Panc1 (cell line): ENCODE results near the gene SFI1. TPM values are rescaled to one million over a fixed set of nuclear protein-coding genes. Genes with fewer than 3 reads are reported as not detected.

Experiments used
- ATAC-seq: fragments of 200-7000 bp; cut with Tn5 transposase; 2 replicates; pipeline ENCODE4 v1.9.1; 2020; ENCODE audit warnings: mild to moderate bottlenecking, moderate library complexity
- BruUV-seq: library from RNA; stranded (reverse); fragments of 400-500 nt; replicated peaks from 2 replicates; lab custom pipeline; 2021; lab: Mats Ljungman, UMichigan
- CTCF ChIA-PET: fragments of 300-600 bp; sonication (Branson Sonifier 250); formaldehyde crosslinking; loops from one replicate; lab custom pipeline; 2022; ENCODE audit warnings: antibody characterized with exemption; lab: Charles Lee
- POLR2A ChIA-PET: fragments of 300-600 bp; sonication (Branson Sonifier 250); formaldehyde crosslinking; loops from one replicate; lab custom pipeline; 2022; ENCODE audit warnings: antibody characterized with exemption; lab: Charles Lee
- DNase-seq: peaks from one replicate; pipeline ENCODE4 v3.0.0-alpha.2; 2010; ENCODE audit warnings: low read depth, low spot score
- H3K27ac ChIP-seq: 2 replicates; pipeline ENCODE4 v1.5.1; 2011; ENCODE audit warnings: mild to moderate bottlenecking, low read length, inconsistent platforms
- H3K27me3 ChIP-seq: fragments of 200-500 bp; sonication (Bioruptor generic); 2 replicates; pipeline ENCODE4 v1.6.0; 2014; ENCODE audit warnings: low read length, inconsistent platforms; ENCODE audit not compliant: control insufficient read depth, insufficient read depth
- H3K36me3 ChIP-seq: fragments of 200-500 bp; sonication (Bioruptor generic); 2 replicates; pipeline ENCODE4 v1.5.1; 2014; ENCODE audit warnings: inconsistent platforms, mild to moderate bottlenecking, low read length, moderate library complexity; ENCODE audit not compliant: control insufficient read depth, insufficient read depth
- H3K4me1 ChIP-seq: 2 replicates; pipeline ENCODE4 v1.5.1; 2011; ENCODE audit warnings: inconsistent platforms, mild to moderate bottlenecking, low read length, moderate library complexity; ENCODE audit not compliant: control insufficient read depth, insufficient read depth
- H3K4me3 ChIP-seq, 2 experiments: 2 replicates each; pipeline ENCODE4 v1.5.1; 2011 to 2012; ENCODE audit warnings: low read depth in 2 of 2, low read length in 2 of 2, mild to moderate bottlenecking in 2 of 2, inconsistent platforms in 1 of 2, moderate library complexity in 1 of 2
- H3K9me3 ChIP-seq: fragments of 200-500 bp; sonication (Bioruptor generic); 2 replicates; pipeline ENCODE4 v1.5.1; 2014; ENCODE audit warnings: low read depth, mild to moderate bottlenecking, inconsistent platforms, low read length, moderate library complexity; ENCODE audit not compliant: control insufficient read depth, insufficient read depth
- CTCF ChIP-seq: fragments of 450-650 bp; IDR thresholded peaks from 2 replicates; pipeline ENCODE4 v1.5.1; 2017; ENCODE audit warnings: mild to moderate bottlenecking
- POLR2AphosphoS5 ChIP-seq: IDR thresholded peaks from 2 replicates; pipeline ENCODE4 v1.6.1; 2012; ENCODE audit warnings: mild to moderate bottlenecking, low read depth, low read length, moderate library complexity
- REST ChIP-seq, 2 experiments: IDR thresholded peaks; 2 replicates each; pipeline ENCODE4 v1.6.1; 2011 to 2012; ENCODE audit warnings: low read depth in 2 of 2, control low read depth in 1 of 2, low read length in 1 of 2, mild to moderate bottlenecking in 1 of 2, moderate library complexity in 1 of 2; ENCODE audit not compliant: insufficient read depth in 1 of 2
- SIN3A ChIP-seq: IDR thresholded peaks from 2 replicates; pipeline ENCODE4 v1.6.1; 2012; ENCODE audit warnings: low read depth, mild to moderate bottlenecking, low read length, moderate library complexity, borderline replicate concordance; ENCODE audit not compliant: insufficient read depth
- TCF7L2 ChIP-seq: IDR thresholded peaks from 2 replicates; pipeline ENCODE4 v1.6.1; 2011; ENCODE audit warnings: mild to moderate bottlenecking, low read depth, low read length, inconsistent platforms
- in situ Hi-C: cut with HindIII; loops from 2 replicates; pipeline ENCODE4 v1.10.0; 2016; ENCODE audit warnings: low sequenced_read_pairs, low pct_unique_long_range_greater_than_20kb
- intact Hi-C: fragments of 100-400 bp; cut with micrococcal nuclease; formaldehyde crosslinking; loops from one replicate; pipeline ENCODE4 v1.10.0; 2022; ENCODE audit not compliant: unreplicated experiment
- total RNA-seq: library from RNA; stranded (reverse); gene quantifications from one replicate; pipeline ENCODE4 v1.2.1, GENCODE V29; 2021; ENCODE audit not compliant: unreplicated experiment

Gene SFI1
- total RNA-seq, 1 experiment from 2014 or later, result 29.9 TPM

- ChIA-PET CTCF (interaction anchor here (0.6 kb wide), 1 partner anchor 11 kb away, joined by 3 read pairs; no protein-coding TSS in a partner anchor), POLR2A (no interaction called here)
- no peaks in the 10 kb centered on the region for H3K36me3 ChIP-seq
- intact Hi-C loops (no loop called here), in situ Hi-C loops (no loop called here)
- no peak overlapping the region; the same call in 1 of the 2 replicates for H3K27ac ChIP-seq
- H3K27me3 ChIP-seq, result no peaks in the 10 kb centered on the region
- BruUV-seq, result no TSS peak
- no peaks in the 10 kb centered on the region for H3K9me3 ChIP-seq
- H3K4me1 ChIP-seq, result no peaks in the 10 kb centered on the region
- ATAC-seq (no peak), DNase-seq (no peak)
- H3K4me3 ChIP-seq, result no peak overlapping the region
- no peak for TF ChIP-seq REST (IDR thresholded peaks at IDR 0.05; ENCODE audit: insufficient read depth in 1 of 2, low read depth in 2 of 2, low read length in 1 of 2)
- no peak for TF ChIP-seq CTCF
- no peak for TF ChIP-seq TCF7L2
- TF ChIP-seq POLR2AphosphoS5, result no peak
- TF ChIP-seq SIN3A, result no peak
These were observed 122.3 kb downstream of the SFI1 start for GRCh38 chr22:31618471-31619176.

- ATAC-seq, result no peak
- Histone ChIP-seq H3K36me3 (no peaks in the 10 kb centered on the region), H3K9me3 (no peaks in the 10 kb centered on the region), H3K4me3 (no peak overlapping the region), H3K4me1 (peaks cover under 1% of the 10 kb centered on the region; the same call in 1 of the 2 replicates), H3K27me3 (no peaks in the 10 kb centered on the region), H3K27ac (no peak overlapping the region)
- in situ Hi-C loops, result no loop called here
- intact Hi-C loops, result no loop called here
- DNase-seq, result no peak
- ChIA-PET POLR2A (no interaction called here), CTCF (no interaction called here)
- no TSS peak for BruUV-seq
- no peak for TF ChIP-seq CTCF
These were observed 123.4 kb downstream of the SFI1 start for GRCh38 chr22:31619611-31620300.
